HG02981 (cell line): ENCODE data around the gene TSHZ3.

Experiments
- ATAC-seq: cut with Tn5 transposase; IDR thresholded peaks from one replicate; pipeline ENCODE4 v1.9.1; 2021; ENCODE audit warnings: mild to moderate bottlenecking, moderate library complexity; ENCODE audit not compliant: unreplicated experiment

TSHZ3 gene

DNA sequence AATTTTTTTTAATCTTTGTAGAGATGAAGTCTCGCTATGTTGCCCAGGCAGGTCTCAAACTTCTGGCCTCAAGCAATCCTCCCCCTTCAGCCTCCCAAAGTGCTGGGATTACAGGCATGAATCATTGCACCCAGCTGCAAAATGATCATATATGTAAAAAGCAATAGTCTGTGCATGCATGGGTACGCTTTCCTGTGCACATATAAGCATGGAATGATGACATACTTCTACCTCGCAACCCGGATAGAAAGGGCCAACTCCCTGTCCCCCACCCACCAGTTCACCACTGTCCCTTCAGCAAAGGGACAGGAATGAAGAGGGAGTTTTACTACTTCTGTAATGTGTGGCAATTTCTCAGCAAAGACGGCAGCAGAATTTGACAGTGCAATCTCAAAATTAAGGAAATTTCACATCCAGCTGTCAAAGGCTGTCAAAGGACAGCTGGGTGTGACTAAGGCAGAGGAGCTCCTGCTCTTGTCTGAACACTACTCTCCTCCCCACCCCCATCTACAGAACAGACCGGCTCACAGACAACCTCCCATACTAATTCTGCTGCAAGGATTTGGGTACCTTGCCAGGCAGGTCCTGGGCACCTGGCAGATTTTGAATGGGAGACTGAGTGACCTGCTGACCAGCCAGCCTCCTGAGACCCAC is 95.6 kb downstream of the TSHZ3 start:
- no peak for ATAC-seq

DNA sequence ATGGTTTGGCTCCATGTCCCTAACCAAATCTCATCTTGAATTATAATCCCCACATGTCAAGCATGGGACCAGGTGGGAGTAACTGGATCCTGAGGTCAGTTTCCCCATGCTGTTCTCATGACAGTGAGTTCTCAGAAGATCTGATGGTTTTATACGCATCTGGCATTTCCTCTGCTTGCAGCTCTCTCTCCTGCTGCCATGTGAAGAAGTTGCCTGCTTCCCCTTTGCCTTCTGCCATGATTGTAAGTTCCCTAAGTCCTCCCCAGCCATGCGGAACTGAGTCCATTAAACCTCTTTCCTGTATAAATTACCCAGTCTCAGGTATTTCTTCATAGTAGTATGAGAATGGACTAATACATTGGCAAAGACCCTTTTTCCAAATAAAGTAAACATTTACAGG is 96.8 kb downstream of the TSHZ3 start:
- ATAC-seq = no peak

DNA sequence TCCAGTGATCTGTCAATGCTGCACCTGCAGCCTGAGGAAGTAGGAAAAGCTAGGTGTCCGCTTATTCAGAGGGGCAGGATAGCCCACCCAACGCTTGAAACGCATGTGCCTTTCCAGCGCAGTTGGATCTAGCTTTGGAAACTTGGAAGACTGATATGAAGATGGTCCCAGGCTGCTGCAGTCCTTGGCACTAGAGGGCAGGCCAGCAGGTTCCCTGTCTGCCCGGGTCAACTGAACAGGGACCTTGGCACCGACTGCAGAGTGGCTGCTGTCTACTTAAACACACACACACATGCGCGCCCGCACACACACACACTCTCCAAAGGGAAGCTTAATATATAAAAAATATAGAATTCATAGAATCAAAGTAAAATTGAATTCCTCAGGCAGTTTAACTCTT is 100.0 kb downstream of the TSHZ3 start:
- ATAC-seq = no peak

DNA sequence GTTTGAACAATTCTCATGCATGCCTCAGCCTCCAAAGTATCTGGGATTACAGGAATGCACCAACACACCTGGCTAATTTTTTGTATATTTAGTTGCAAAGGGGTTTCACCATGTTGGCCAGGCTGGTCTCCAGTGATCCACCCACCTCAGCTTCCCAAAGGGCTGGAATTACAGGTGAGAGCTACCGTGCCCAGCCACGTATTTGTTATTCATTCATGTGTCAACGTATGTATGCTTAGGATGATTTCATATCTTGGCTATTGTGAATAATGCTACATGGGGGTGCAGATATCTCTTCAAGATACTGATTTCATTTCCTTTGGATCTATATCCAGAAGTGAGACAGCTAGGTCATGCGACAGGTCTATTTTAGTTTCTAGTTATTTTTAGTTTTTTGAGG is 113.4 kb downstream of the TSHZ3 start:
- no peak for ATAC-seq

DNA sequence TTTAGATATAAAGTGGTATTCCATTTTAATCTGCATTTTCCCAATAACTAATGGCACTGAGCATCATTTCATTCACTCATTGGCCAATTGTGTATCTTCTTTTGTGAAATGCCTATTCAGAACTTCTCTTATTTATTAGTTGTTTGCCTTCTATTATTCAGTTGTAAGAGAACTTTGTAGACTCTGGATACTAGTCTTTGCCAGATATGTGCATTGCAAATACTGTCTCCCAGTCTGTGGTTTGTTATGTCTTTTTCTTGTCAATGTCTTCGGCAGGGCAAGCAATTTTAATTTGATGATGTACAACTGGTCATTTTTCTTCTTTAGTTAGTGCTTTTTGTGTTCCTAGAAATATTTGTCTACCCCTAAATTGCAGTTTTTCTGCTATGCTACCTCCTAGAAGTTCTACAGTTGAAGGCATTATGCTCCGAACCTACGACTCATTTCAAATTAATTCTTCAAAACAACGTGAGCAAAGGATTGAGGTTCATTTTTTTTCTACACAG is 115.9 kb downstream of the TSHZ3 start:
- ATAC-seq = no peak

DNA sequence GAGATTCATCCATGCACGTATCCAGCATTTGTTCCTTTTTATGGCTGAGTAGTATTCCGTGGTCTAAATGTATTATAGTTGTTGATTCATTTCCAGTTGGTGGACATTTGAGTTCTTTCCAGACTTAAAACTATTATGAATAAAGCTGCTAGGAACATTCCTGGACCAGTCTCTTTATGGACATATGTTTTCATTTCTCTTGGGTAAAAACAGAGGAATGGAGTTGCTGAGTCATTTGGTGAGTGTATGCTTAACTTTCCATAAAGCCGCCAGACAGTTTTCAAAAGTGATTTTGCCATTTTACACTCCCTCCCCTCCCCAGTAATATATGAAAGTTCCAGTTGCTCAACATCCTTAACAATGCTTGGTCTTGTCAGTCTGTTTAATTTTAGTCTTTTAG is 116.4 kb downstream of the TSHZ3 start:
- no peak for ATAC-seq

DNA sequence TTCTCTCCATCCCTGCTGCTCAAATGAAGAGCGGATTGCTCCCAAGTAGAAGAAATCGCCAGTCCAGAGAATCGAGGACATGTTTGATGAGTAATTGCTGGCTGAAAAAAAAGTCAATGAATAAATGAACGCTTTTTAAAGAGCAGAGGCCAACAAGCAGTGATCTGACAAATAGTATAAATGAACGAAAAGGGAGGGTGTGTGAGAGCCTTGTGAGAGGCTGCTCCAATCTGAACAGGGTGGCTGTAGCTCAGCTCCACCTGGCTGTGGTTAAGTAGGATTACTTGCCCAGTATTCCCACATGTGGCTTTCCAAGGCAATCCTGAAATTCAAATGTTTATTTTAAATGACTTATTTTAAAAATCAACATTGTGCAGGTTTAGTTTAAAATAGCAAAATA is 117.1 kb downstream of the TSHZ3 start:
- no peak for ATAC-seq

DNA sequence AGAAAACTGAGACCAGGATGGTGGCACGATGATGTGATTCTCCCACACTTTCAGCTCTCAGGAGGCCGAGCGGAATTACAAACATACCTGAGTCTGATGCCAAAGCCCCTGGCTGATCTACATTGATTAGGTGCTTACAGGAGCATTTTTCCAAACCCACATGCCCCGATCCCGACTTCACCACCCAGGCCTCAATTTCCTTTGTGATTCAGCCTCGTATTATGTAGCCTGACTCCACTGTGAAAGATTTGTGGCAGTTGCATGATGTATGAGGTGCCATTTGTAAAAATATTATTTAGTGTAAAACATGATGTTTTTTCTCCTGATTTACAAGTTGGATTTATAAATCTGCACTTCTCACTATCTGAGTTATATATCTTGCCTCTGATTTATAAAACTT is 118.0 kb downstream of the TSHZ3 start:
- ATAC-seq = no peak

DNA sequence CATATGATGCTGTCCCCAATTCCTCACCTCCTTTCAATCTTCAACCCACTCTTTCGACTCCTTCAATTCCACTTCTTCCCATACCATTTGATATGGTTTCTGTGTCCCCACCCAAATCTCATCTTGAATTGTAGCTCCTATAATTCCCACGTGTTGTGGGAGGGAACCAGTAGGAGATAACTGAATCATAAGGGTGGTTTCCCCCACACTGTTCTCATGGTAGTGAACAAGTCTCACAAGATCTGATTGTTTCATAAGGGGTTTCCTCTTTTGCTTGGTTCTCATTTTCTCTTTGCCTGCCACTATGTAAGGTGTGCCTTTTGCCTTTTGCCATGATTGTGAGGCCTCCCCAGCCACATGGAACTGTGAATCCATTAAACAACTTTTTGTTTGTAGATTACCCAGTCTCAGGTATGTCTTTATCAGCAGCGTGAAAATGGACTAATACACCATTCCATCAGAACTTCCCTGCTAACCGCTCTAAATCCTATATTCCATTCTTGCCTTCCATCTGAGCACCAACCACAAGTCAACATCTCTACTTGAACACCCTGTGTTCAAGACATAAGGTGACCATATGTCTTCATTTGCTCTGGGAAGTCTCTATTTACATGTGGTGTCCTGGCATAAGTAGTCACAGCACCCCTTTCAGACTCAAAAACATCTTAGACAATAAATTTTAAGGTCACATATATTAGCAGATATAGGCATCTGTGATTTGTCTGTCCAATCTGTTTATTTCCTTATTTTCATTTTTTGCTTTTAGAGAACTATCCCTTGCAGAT is 122.9 kb downstream of the TSHZ3 start:
- no peak for ATAC-seq
